ENCODE measurements around the gene HDAC10.

The HDAC10 gene

DNA sequence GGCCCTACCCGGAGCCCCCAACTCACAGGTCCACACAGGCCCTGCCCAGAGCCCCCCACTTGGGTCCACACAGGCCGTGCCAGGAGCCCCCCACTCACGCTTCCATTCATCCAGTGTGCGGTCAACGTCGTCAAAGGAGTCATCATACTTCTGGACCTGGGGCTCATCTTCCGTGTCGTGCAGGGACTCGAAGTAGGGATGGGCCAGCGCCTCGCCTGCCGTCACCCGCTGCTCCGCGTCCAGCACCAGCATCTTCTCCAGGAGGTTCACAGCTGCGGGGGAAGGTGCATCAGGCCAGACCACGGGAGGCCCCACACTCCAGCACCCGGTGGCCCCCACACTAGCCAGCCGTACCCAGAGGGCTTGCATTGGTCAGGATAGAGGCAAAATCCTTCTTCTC, 4.0 kb upstream of the HDAC10 start:
- DNase-seq: no peak

DNA sequence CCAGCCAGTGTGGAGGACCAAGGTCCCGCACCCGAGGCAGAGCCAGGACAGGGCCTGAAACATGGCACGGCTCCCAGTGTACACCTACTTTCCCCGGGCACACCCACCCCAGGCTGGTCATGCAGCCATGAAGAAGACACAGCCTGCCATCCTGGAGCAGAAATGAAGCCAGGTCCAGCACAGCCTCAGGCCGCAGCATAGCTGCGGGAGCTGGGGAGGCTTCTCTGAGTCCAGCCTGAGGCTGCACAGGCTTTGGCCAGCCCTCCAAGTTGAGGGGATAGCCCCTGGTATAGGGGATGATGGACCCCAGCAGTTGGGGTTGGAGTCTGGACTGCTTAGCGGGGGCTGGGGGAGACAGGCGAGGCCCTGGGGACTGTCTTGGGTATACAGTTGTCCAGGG, 2.9 kb upstream of the HDAC10 start:
- DNase-seq: no peak

GRCh38 chr22:50253046-50253915, 2.2 kb upstream of the HDAC10 start:
- DNase-seq: no peak

DNA sequence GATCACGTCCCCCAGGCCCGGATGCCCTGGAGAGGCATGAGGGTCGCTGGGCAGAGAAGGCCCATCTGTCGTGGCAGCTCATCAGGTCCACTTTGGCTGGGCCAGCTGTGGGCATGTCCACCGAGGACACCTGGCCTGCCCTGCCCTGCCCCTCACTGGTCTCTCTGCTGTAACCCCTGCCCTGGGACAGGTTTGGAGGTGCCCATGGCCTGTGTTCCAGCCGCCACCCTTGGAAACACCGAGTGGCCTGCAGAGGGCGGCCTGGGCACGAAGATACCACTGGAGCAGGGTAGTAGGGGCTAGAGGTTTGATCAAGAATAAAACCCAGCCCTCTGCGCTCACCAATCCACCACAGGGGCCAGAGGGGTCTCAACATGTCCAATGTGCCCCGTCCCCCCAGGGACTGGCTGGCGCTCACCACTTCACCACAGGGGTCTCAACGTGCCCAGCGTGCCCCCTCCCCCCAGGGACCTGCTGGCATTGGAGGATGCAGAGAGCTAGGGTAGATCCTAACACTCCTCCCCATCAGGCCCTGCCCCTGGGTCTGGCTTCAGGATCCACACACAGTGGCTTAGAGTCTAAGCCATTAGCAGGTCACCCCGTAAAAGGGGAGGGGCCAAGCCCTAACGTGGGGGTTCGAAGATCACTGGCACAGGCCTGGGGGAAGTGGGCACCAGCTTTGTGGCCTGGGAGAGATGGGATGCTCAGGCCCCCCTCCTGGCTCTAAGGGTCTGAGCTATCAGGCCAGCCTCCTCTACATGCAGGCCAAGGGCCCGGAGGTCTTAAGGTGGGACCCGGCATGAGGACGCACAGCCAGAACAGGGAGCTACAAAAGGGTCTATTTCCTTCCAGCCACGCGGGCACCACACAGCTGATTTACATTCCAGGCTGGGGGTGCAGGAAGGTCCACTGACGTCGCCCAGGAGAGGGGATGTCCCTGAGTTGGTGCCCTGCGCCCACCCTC, 1.3 kb upstream of the HDAC10 start:
- peak; percentile 31 for DNase-seq

GRCh38 chr22:50251477-50252081, 514 bp upstream of the HDAC10 start:
- no peak for DNase-seq

DNA sequence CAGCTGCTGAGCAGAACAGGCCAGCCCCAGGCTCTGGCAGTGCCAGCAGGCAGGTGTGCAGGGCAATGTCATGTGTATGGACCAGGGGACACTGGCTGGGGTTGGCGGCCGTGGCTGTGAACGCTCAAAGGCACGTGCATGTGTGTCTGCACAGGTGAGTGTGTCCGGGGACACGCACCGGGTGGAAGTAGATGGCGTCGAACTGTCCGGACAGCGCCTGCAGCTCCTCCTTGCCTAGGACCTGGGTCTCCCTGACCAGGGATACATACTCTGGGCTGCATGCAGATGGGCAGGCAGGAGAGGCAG, 863 bp downstream of the HDAC10 start:
- no peak for DNase-seq

DNA sequence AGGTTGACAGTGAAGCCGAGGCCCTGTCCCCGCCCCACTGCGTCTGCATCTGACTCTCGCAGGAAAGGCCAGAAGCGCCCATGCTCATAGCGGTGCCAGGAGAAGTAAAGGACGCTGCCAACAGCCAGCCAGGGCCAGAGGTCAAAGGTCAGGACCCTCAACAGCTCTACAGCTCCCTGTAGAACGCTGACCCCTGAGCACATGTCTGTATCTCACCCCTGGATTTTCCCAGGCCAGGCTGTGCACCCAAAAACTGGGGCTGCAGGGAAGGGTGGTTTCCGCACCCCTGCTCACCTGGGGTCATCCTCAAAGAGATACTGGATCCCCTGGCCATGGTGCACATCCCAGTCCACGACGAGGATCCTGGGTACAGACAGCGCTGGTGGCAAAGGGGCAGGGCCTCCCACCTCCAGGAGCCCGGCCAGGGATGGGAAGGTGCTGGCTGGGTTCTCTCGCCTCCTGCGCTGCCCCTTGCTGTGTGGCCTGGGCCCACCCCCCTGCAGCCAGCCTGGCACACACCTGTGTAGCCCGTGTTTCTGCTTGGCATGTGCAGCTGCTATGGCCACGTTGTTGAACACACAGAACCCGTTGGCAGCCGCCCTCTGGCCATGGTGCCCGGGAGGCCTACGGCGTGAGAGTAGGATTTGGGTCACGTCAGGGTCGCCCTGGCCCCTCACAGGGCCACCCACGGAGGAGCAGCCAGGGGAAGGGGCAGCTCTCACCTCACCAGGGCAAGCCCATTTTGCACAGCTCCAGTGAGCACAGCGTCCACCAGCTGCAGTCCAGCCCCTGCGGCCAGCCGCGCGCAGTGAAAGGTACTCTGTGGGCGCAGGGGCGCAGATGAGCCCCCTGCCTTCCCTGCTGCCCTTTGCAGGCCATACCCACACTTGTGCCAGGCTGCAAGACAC, 1.5 kb downstream of the HDAC10 start:
- DNase-seq: no peak

DNA sequence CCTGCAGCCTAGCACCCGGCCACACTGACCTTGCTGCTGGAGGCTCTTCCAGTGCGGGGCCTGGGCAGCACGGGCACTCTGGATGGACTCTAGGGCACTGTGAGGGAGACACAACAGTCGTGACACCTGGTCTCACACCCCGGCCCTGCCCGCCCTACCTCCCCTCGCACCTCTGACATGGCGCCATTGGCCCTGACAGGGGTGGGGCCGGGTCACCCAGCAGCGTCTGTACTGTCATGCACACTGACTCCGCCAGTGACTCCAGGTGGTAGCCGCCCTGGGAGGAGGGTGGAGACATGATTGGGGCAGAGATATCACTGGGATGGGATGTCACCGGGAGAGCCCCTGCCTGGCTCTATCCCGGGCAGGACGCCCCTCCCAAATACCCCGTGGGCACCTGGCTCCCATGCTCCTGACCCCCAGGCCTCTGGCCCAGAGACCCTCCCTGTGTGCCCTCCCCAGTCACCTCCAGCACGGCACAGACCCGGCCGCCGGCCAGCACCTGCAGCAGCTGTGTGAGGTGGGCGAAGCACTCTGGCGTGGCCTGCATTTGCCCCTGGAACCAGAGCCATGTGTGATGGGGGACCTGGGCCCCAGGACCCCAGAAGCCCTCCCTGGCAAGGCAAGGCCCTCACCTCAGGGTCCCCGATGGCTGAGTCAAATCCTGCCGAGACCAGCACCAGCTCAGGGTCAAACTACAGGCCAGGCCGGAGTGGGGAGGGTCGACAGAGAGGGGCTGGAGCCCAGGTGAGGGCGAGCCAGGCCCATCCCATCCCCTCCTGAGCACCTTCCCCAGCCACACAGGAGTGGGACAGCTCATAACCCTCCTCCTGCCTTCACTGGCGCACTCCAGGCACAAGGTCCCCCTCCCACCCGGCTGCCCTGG, 2.6 kb downstream of the HDAC10 start:
- DNase-seq: no peak

DNA sequence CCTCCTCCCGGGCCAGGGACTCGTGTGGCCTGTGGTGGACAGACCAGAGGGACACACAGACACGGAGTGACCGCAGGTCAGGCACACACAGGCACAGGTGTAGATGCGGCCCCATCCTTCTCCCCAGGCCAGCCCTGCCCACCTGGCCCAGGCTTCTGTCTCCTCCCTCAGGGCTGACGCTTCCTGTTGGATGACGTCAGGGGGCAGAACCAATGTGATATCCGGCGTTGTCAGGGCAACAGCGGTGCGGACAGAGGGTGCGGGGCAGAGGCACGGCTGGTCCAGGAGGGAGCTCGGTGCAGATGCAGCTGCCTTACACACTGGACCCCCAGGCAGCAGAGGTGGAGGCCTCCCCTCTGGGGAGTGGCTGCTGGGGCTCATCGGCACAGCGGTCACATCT, 3.3 kb downstream of the HDAC10 start:
- DNase-seq: peak; percentile 64

- no peak for DNase-seq
Measured at GRCh38 chr22:50246242-50247175, 4.6 kb downstream of the HDAC10 start.

- DNase-seq: no peak
Measured at GRCh38 chr22:50245214-50246072, 5.6 kb downstream of the HDAC10 start.

- peak; percentile 75 for DNase-seq
Measured at GRCh38 chr22:50244420-50245213, 6.4 kb downstream of the HDAC10 start, which contains the start of gene TUBGCP6. TUBGCP6 (minus strand) TSS chr22:50245023; CDS start chr22:50244459, 564 bp downstream.

DNA sequence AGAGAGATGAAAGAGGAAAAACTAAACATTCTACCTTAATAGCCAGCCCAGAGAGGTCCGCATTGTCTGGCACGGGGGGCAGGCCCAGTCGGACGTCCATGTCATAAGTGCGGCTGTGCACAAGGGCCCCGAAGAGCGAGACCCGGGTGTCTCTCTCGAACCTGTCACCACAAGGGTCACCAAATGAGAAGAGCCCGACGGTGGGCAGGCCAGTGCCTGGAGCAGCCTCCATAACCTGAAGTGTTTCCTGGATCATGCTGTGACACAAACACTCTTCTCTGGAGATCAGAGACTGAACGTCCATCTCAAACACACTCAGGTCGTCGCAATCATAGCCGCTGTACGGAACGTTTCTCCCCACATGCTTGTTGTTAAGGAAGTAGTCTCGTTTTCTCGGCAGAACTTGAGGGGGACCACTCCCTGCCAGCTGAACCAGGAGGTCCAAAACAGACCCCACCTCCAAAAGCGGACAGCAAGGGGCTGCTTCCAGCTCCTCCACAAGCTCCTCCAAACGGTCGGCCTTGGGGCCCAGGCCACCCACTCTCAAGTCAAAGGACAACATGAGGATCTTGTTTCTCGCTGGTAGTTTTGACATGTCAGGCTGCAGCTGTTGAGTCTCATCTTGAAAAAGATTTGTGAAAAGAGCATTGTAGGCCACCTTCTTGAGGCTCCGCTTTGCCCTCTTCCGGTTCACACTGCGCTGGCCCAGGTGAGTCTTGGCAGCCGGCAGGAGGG, 7.2 kb downstream of the HDAC10 start:
- DNase-seq: no peak

DNA sequence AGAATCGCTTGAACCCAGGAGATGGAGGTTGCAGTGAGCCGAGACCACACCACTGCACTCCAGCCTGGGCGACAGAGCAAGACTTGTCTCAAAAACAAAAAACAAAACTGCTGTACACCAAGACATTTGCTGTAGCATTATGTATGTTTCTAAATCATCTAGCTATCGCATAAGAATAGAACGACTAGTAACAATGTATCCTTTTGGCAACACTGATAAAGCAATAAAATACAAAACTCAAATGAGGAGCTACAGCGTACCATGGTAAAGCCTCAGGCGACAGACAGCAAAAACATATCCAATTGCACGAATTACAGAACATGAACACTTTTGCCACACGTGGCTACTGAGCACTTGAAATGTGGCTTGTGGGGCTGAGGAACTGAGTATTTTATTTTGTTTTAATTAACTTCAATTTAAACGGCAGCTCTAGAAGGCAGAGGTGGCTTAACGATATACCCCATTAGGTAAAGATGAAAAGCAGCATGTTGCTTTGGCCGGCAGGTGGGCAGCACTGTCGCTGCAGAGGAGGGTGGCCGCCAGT, 8.6 kb downstream of the HDAC10 start:
- DNase-seq: no peak

DNA sequence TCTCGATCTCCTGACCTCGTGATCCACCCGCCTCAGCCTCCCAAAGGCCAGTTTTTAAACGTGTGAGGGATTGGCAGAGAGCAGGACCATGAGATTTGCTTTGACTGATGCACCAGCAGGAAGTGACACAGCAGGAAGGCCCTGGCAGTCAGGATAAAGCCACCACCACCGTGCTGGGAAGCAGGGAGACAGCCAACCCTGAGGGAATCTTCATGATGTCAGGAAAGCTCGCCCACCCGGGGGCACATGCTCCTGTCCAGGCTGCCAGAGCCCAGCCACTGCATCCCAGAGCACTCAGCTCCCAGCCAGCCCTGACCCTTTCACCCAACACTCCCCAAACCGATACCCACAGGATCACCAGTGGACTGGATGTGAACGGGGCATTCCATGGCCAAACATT, 12.3 kb downstream of the HDAC10 start:
- no peak for DNase-seq

DNA sequence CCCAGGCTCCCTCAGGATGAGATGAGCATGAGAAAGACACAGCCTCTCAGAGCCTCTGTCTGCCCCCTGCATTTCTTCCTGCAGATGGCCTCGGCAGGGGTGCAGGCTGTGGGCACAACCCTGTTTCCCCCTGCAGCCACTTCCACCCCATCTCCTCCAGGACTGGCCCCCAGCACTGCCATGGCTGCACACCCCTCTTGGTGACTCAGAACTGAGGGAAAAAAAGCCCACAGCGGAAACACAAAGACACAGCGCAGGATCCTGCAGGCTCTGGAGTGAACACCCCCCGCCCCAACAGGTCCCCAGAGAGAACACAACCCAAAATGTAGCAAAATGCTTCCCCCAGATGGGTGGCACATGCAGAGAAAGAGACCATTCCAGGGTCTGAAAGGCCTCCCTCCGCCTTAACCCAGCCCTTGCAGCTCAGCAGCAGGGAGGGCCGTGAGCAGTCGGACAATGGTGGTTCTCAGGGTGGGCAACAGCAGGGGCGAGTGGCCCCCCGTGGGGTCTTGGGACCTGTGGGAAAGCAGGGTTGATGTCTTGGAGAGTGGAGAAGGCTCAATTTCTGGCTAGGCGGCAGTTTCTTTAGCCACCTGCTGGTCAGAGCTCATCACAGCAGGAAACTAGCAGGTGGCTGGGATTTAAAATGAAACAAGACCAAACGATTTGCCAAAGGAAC, 14.2 kb downstream of the HDAC10 start:
- DNase-seq: no peak

- no peak for DNase-seq
Measured at GRCh38 chr22:50233223-50233622, 17.8 kb downstream of the HDAC10 start.
